ENCODE data around the gene STUM.

GRCh38 chr1:226535666-226536065 is 12.9 kb upstream of the STUM start:
- TF ChIP-seq CTCF (IDR thresholded peaks at IDR 0.05; ENCODE audit: borderline replicate concordance, extremely low read depth, low read length, poor library complexity, severe bottlenecking) (no peak), EZH2 (IDR thresholded peaks at IDR 0.05; ENCODE audit: borderline replicate concordance, low read depth, low read length, severe bottlenecking) (no peak)

All from DND-41 (cell line).